ENCODE data around the gene SYTL1.
A peak's percentile ranks its signal among the peaks of the same experiment; 100 is the strongest.

The SYTL1 gene

DNA sequence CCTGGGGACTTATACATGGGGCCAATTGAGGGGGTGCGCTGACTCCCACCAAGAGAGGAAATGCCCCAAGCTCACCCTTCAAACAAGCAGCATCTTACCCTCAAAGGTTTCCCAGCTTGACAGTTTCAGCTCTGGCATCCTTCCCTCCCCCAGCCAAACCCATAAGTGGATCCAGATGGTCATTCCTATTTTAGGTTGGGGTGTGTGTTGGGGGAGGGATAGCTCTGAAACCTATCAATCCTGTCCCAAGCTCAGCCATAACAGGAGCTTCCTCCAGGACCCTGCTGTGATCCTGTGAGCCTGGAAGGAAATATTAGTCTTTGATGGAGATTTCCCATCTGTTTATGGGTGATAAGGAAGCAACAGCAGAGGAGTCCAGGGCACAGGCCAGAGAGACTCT lies 23.2 kb upstream of the SYTL1 start:
- DNase-seq, result peak; percentile 31

DNA sequence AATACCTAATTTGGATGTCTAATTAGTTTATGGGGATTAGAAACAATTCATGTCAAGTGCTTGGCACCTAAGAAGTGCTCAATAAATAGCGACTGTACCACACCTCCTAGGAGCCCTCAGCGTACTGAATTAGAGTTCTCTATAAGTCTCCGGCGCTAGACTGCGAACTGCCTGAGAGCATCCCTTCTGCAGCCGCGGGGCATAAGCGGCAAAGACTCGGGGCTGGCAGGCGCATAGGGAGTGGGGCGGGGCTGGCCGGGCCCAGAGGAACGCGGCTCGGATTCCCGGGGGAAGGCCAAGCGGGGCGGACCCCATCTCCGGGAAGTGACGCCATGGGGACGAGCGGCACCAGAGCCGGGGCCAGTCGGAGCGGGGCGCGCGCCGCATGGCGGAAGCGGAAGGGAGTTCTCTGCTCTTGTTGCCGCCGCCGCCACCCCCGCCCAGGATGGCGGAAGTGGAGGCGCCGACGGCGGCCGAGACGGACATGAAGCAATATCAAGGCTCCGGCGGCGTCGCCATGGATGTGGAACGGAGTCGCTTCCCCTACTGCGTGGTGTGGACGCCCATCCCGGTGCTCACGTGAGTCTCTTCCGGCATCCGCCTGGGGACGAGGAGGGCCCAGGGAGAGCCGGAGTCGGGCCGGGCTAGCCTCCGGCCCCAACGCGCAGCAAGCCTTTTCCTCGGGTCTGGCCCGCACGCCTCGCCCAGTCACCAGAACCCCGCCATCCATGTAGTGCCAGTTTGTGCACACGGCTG lies 19.8 kb upstream of the SYTL1 start, which contains the start of gene TMEM222:
Gene TMEM222, plus strand, starts transcription at position 351 of the 756 bp plus-strand sequence. Its CDS starts 35 bp downstream, at position 386.
- DNase-seq, result peak; percentile 98

DNA sequence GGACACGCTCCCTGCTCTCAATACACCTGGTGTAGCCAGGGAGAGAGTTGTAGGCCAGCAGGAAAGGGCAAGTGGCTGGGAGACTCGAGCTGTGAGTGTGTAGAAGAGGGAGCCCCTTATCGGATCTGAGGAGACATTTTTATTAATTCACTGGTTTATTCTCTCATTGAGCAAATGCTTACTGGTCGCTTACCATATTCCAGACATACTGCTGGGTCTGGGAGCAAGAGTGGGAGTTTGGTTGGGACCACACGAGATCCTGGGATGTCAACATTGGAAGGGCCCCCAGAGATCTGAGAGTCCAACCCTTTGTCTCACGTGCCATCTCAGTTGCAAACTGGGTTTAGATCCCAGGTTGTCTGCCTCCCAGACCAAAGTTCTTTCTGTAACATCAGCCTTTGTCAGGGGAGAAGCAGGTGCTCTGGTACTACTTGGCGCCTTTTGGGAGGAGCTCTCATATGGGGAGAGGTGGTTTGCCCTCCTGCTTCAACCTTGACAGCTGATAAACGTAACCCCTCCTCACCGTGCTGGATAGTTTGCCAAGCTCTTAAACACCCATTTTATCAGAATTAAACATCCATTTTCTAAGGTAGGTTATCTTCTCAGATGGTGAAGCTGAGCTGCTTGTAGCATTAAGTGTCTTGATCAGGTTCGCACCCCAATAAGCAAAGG lies 19.1 kb upstream of the SYTL1 start:
- DNase-seq, result no peak

DNA sequence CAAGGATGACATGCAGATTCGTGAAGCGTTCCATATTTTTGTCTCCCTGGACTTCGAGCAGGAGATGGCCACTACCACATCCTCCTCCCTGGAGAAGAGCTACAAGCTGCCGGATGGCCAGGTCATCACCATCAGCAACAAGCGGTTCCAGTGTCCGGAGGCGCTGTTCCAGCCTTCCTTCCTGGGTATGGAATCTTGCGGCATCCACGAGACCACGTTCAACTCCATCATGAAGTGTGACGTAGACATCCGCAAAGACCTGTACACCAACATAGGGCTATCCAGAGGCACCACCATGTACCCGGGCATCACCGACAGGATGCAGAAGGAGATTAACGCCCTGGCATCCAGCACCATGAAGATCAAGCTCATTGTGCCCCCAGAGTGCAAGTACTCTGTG lies 16.5 kb upstream of the SYTL1 start:
- no peak for DNase-seq

DNA sequence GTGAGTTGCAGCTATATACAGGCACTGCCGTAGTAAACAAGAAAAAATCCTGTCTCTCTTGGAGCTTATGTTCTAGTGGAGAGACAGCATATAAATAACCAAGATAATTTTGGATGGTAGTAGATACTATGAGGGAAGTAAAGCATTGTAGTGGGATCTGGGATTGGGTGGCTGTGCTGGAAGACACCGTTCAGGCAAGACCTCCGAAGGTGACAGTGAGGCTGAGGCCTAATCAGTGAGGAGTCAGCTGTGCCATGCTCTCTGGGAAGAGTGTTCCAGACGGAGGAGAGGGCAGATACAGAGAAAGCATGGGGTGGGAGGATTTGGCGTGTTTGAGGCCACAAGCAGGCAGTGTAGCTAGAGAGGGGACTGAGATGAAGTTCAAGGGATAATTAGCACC lies 13.9 kb upstream of the SYTL1 start:
- no peak for DNase-seq

DNA sequence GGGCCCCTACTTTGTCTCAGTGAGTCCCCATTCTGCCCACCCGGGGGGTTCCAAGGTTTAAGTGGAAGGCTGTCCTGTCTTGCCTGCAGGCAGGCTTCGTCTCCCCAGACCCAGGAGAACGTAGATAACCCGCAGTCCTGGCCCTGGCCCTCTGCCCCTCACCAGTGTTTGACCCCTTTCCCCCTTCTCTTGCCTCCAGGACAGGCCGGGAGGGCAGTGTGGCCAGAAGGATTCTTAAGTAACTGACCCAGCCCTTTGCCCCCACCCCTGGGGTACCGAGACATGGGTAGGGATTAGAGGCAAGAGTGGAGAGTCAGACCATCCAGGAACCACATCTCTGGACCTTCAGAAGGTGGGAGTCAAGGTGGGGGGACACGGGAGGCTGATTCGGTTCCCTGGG lies 11.0 kb upstream of the SYTL1 start:
- DNase-seq, result no peak

DNA sequence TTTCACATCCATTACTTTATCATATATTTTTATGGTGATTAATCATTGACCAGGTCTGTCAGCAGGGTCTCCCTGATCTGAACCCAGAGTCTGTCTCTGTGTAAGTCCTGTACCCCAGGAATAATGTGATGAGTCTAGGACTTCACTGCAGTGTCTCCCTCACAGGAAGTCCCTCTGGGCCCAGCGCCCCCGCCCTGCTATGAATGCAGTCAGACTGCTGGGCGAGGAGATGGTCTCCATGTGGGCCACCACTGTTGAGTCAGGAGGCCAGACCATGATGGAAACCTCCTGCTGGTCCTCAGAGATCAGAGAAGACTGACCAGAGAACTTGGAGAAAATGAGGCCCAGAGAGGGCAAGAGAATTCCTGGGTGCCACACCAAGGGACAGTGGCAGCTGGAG lies 10.4 kb upstream of the SYTL1 start:
- no peak for DNase-seq

DNA sequence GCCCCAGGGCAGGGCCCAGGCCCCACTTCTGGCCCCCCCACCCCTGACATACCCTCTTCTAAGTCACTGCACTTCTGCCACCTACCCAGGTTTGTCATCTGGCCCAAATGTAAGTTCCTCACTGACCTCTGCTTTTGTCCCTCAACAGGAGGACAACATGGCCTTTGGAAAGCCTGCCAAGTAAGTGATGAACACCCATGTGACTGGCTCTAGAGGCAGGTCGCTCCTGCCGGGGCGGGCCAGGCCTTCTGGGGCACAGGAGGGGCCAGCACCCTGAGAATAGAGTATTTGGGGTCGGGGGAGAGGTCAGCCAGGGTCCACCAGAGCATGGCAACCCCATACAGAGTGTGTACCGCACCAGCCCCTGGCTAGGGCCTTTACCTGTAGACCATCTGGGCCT lies 9.9 kb upstream of the SYTL1 start:
- DNase-seq, result no peak

DNA sequence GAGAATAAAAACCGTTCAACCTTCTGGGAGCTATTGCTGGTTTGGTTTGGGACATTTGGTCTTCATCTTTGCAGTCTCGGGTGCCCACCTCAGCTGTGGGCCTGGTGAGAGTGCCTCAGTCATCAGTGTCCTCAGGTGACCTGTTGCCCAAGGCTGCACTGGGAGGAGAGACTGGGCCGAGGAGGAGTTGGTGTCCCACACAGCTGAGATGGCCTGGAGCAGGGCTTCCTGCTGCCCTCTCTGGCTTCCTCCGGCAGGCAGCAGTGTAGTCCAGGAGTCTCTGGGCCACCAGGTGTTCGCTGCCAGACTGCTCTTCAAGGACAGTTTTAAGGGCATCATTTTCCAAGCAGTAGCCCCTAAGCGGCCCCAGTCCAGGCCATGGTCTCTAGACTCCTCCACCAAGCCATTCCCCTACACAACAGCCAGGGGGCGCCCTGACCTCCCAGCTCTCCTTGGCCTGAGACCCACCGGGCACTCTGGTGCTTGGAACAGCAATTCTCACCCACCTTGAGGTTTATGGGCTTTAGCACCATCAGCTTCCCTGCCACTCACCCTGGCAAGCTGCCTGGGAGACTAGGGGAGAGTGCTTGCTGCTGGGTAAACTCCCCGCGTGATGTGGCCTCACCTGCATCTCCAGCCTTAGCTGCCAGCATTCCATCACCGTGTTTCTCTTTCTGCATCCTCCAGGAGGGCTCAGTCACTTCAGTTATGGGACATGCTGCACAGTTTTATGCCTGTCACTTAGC lies 9.1 kb upstream of the SYTL1 start:
- peak; percentile 16 for DNase-seq

DNA sequence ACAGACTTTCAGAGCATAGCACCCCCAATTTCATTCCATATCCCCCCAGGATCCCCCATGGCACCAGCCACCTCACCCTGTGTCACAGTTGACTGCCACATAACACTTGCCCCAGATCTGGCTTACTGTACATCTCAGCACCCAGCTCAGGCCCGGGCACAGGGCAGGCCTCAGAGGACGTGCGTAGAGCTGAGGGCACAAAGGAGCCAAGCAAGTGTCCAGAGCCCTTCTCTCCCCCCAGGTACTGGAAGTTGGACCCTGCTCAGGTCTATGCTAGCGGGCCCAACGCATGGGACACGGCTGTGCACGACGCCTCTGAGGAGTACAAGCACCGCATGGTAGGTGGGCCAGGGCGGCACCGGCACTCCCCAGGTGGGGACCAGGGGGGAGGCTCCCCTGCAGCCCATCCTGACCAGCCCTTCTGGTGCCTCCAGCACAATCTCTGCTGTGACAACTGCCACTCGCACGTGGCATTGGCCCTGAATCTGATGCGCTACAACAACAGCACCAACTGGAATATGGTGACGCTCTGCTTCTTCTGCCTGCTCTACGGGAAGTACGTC lies 8.0 kb upstream of the SYTL1 start:
- no peak for DNase-seq

DNA sequence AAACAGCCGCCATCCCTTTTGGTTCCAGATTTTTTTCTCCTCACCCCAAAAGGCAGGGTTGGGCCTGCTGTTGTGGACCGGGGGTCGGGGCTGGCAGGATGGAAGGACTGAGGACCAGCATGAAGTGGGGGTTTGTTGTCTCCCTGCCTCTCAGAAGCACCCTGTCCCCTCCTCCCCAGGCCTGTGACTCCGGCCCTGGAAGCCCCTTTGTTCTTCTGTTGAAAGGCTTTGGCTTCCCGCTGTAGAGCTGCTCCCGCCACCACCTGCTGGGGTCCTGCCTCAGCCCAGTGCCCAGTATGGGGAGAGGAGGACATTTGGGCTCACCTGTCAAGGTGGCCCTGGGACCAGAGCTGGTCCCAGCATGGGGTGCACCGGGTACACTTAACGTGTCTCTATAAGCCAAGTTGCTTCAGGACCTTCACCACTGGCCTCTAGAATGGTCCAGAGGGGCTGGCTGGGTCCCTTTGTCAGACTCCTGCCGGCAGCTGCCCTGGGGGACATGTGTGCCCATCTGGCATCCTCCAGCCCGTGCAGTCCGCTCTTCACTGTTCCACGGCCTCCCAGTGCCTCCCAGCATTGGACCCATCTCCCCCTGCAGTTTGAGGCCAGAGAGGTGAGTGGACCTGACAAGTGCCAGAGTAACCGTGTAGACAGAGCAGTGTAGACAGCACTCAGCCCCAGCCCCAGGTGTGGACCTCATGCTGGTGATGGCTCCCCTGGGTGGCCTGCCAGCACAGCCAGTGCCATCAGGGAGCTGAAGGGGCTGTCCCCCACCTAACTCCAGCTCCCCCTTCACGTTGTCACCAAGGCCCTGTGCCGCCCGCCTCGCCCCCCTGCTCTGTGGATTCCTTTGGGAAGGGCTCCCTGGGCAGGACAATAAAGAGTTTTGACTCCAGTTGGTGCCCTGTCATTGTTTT lies 6.1 kb upstream of the SYTL1 start:
- DNase-seq, result no peak

DNA sequence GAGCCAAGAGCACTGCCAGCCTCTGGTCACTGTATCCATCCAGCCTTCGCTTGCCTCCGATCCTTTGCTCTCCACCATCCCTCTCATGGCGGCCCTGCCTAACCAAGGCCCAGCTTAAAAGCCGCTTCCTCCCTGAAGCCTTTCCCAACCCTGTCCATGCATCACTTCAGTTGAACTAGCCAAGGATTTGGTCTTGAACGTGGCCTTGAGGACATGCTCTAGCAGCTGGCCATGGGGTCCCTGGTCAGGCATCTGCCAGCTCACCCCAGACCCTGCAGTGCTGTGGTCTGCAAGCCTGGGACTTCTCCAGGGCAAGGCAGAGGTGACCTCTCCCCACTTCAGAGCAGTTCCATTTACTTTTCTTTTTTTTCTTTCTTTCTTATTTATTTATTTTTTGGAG lies 5.1 kb upstream of the SYTL1 start:
- DNase-seq, result no peak

DNA sequence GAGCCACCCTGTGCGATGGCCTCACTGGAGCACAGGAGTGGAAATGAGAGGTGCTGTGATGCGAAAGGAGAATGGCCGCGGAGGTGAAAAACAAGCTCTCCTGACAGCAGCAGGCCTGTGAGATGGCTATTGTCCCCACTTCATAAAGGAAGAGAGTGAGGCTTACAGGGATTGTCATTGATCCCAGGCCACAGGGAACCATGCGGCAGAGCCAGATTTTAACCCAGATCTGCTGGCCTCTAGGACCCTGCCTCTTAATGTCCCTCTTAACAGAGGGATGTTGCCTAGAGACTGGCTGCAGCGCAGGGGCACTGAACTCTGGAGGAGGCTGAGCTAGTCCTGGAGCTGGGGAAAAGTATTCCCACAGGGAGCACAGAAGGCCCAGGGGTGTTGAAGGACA lies 3.1 kb upstream of the SYTL1 start:
- no peak for DNase-seq

DNA sequence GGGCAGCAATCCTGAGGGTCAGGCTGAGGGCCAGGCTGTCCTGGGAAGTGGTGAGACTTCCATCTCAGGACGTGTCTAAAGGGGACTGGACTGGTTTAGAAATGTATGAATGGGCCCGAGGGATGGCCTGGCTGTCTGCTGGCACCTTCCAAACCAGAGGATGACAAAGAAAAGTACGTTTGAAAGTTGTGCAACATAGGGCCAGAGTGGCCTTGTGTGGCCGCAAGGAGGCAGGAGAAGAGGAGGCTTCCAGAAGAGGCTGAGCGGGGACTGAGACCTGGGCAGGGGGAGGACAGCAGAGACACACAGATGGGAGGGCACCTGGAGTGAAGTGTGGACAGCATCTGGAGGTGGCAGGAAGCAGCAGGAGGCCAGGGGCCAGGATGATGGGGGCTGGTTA lies 2.6 kb upstream of the SYTL1 start:
- DNase-seq, result no peak

DNA sequence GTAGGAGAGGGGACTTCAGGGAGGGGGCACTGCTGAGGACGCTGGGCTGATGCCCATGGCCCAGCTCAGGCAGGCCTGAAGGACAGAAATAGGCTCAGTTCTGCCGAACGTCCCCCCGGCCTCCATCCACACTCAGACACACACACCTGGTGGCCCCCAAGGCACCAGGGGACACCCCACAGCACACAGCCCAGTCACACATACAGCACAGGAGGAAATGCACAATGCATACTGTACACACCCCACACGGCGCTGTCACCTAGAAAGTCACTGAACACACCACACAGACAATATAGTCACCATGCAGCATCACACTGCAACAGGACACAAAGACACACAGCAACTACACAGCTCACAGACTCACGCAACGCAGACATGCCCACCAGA lies 562 bp downstream of the SYTL1 start:
- DNase-seq, result no peak

DNA sequence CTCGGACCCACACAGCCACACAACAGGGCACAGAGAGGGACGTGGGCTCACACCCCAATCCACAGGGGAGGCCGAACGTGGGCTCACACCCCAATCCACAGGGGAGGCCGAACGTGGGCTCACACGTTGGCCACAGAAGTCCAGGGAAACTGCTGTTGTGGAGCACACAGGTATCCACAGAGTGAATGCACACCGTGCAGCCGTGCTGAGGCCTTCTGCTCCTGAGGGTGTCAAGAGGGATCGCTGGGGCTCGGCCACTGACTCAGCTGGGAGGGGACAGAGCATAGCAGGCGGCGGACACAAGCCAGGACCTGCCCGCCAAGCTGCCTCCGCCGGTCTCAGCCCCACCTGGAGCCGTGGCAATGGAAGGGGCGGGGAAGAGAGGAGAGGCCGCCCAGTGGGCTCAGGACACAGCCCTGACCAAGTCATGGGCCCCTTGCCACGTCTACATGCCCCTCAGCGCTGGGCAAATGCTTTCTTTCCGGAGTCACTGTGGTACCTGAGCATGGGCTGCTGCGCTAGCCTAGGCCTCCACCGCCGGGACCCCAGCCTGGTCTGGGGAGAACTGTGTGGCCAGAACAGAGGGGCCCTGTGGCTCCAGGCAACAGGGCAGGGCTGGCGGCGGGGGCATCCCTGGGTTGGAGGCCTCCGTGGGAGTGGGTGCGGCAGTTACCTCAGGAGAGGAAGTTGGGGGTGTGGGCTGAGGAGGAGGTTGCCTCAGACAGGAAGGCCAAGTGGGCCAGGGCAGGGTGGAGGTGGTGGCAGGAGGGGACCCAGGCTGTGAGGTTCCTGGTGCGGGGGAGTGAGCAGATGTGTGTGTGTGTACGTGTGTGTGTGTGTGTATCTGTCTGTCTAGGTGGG lies 1.2 kb downstream of the SYTL1 start:
- DNase-seq, result no peak

DNA sequence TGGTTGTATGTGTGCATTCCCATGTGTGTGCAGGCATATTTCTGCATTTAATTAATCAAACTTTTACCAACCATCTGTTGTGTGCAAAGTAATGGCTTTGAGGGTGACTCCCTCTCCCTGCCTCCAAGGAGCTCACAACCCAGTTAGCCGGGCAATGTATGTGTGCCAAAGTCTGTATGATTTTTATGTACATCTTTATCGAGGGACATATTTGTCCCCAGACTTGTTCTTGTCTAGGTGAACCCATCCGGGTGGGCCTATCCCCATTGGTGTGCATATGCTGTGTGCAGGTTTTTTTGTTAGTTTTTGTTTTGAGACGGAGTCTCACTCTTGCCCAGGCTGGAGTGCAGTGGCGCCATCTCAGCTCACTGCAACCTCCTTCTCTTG lies 1.8 kb downstream of the SYTL1 start:
- no peak for DNase-seq

DNA sequence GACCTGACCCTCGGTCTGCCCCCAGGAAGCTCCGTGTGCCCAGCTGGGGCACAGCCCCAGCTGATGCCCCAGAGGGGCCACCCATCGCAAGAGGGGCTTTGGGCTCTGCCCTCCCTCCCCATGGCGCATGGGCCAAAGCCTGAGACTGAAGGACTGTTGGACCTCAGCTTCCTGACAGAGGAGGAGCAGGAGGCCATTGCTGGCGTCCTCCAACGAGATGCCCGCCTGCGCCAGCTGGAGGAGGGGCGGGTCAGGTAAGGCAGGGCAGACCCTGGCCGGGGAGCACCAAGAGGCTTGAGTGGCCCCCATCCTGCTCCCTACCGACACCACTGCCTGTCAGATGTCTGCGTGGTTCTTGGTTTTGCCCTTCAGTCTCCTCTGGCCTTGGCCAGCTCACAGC lies 3.5 kb downstream of the SYTL1 start:
- no peak for DNase-seq

DNA sequence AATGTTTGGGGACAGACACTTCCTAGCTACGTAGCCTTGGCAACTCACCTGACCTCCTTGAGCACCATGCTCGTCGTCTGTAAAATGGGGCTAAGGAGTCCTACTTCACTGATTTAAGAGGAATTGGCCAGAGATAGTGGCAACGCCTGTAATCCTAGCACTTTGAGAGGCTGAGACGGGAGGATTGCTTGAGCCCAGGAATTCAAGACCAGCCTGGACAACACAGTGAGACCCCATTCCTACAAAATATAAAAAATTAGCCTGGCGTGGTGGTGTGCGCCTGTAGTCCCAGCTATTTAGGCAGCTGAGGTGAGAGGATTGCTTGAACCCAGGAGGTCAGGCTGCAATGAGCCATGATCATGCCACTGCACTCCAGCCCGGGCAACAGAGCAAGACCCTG lies 4.5 kb downstream of the SYTL1 start:
- no peak for DNase-seq

DNA sequence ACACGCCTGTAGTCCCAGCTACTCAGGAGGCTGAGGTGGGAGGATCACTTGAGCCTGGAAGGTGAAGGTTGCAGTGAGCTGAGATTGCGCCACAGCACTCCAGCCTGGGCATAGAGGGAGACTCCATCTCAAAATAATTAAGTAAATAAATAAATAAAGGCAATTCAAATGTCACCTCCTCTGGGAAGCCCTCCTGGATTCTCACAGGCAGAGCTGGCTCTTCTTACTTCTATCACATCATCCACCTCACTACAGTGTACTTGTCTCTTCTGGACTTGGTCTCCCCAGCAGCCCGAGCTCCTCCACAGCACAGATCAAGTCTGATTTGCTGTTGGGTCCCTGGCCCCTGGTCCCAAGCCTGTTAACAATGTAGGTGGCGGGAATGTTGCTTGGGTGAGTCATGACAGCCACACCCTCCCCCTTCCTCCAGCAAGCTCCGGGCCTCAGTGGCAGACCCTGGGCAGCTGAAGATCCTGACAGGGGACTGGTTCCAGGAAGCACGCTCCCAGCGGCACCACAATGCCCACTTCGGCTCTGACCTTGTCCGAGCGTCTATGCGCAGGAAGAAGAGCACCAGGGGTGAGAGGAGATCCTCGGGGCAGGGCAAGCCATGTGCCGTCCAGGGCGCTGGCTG lies 5.3 kb downstream of the SYTL1 start:
- no peak for DNase-seq
